Loucy (cell line): ENCODE measurements around the gene COX8C.

Experiments used
- CTCF ChIP-seq: fragments of 200-600 bp; sonication (generic); conservative IDR thresholded peaks from 2 replicates; pipeline ENCODE4 v1.5.1; 2014; ENCODE audit warnings: mild to moderate bottlenecking, antibody characterized with exemption, low read length
- EZH2phosphoT487 ChIP-seq: fragments of 200-600 bp; IDR thresholded peaks from 2 replicates; pipeline ENCODE4 v1.6.1; 2018; ENCODE audit warnings: antibody characterized with exemption, mild to moderate bottlenecking, moderate library complexity, borderline replicate concordance

- no peak for TF ChIP-seq CTCF
- no peak for TF ChIP-seq EZH2phosphoT487
Observed at GRCh38 chr14:93317875-93318807, 28.8 kb upstream of the COX8C start.
